Left ventricle myocardium inferior (tissue), 1 donor: ENCODE measurements around the gene TTPAL. TPM values are rescaled to one million over a fixed set of nuclear protein-coding genes. Genes with fewer than 3 reads are reported as not detected.

Experiments used
- DNase-seq: peaks from one replicate; pipeline ENCODE4 v3.0.0-alpha.2; 2020
- H3K27ac ChIP-seq: fragments of 200-600 bp; replicated peaks from 2 replicates; pipeline ENCODE4 v1.8.0; 2021
- H3K27me3 ChIP-seq: fragments of 200-600 bp; 2 replicates; pipeline ENCODE4 v1.8.0; 2021; ENCODE audit warnings: low read depth
- H3K36me3 ChIP-seq: fragments of 200-600 bp; 2 replicates; pipeline ENCODE4 v1.8.0; 2021
- H3K4me1 ChIP-seq: fragments of 200-600 bp; 2 replicates; pipeline ENCODE4 v1.8.0; 2021
- H3K4me3 ChIP-seq: fragments of 200-600 bp; 2 replicates; pipeline ENCODE4 v1.8.0; 2021; ENCODE audit warnings: mild to moderate bottlenecking, moderate library complexity
- H3K9me3 ChIP-seq: fragments of 200-600 bp; replicated peaks from 2 replicates; pipeline ENCODE4 v1.8.0; 2021
- CTCF ChIP-seq: fragments of 200-600 bp; IDR thresholded peaks from 2 replicates; pipeline ENCODE4 v1.8.0; 2021; ENCODE audit warnings: antibody characterized with exemption, mild to moderate bottlenecking, borderline replicate concordance
- intact Hi-C: fragments of 100-400 bp; cut with micrococcal nuclease; formaldehyde crosslinking; loops from one replicate; pipeline ENCODE4 v1.11.0; 2022
- total RNA-seq: library from RNA; stranded (reverse); fragmentation: NEBNext Ultra II Directional; extraction: Animal tissue kit (Norgen Biotek cat#: 25700); gene quantifications from one replicate; pipeline ENCODE4 v1.2.1, GENCODE V29; 2021
- donor health status: DM: no; HTN: yes; CAD: no; lungs with severe emphysema.

The TTPAL gene
- total RNA-seq, 1 donor from 2014 or later: 4.5 TPM

GRCh38 chr20:44477151-44477550 is 1.5 kb downstream of the TTPAL start:
- Histone ChIP-seq H3K27me3 (no peaks in the 10 kb centered on the region), H3K4me1 (peaks cover 21% of the 10 kb centered on the region), H3K27ac (no peak overlapping the region), H3K36me3 (peaks cover 25% of the 10 kb centered on the region), H3K9me3 (no peaks in the 10 kb centered on the region), H3K4me3 (no peak overlapping the region)
- TF ChIP-seq CTCF: no peak
- DNase-seq: no peak
- intact Hi-C loops: no loop called here

GRCh38 chr20:44478206-44478605 is 2.5 kb downstream of the TTPAL start:
- intact Hi-C loops: no loop called here
- DNase-seq: no peak
- Histone ChIP-seq H3K4me1 (peaks cover 21% of the 10 kb centered on the region), H3K9me3 (no peaks in the 10 kb centered on the region), H3K36me3 (peaks cover 35% of the 10 kb centered on the region), H3K27ac (no peak overlapping the region), H3K4me3 (no peak overlapping the region), H3K27me3 (no peaks in the 10 kb centered on the region)
- TF ChIP-seq CTCF: no peak

GRCh38 chr20:44479643-44480042 is 4.0 kb downstream of the TTPAL start:
- Histone ChIP-seq H3K4me1 (peaks cover 21% of the 10 kb centered on the region), H3K27ac (no peak overlapping the region), H3K4me3 (no peak overlapping the region), H3K9me3 (no peaks in the 10 kb centered on the region), H3K27me3 (no peaks in the 10 kb centered on the region), H3K36me3 (peaks cover 49% of the 10 kb centered on the region)
- no peak for DNase-seq
- intact Hi-C loops: no loop called here
- TF ChIP-seq CTCF: no peak

- H3K27ac ChIP-seq: no peak overlapping the region
- H3K9me3 ChIP-seq: no peaks in the 10 kb centered on the region
- peaks cover 53% of the 10 kb centered on the region for H3K36me3 ChIP-seq
- no peaks in the 10 kb centered on the region for H3K27me3 ChIP-seq
- intact Hi-C loops: no loop called here
- no peak overlapping the region for H3K4me3 ChIP-seq
- peaks cover 19% of the 10 kb centered on the region for H3K4me1 ChIP-seq
- no peak for DNase-seq
- no peak for TF ChIP-seq CTCF
Observed at GRCh38 chr20:44480097-44480496, 4.4 kb downstream of the TTPAL start.

- H3K4me3 ChIP-seq: no peak overlapping the region
- H3K36me3 ChIP-seq: peaks cover 53% of the 10 kb centered on the region
- no peak for TF ChIP-seq CTCF
- H3K4me1 ChIP-seq: peaks cover 1% of the 10 kb centered on the region
- no peaks in the 10 kb centered on the region for H3K27me3 ChIP-seq
- intact Hi-C loops: no loop called here
- DNase-seq: no peak
- no peaks in the 10 kb centered on the region for H3K9me3 ChIP-seq
- H3K27ac ChIP-seq: no peak overlapping the region
Observed at GRCh38 chr20:44481719-44482416, 6.2 kb downstream of the TTPAL start.
